OCI-LY3 (cell line): ENCODE results near the gene SLC45A2.

Experiments used
- H2AFZ ChIP-seq: fragments of 200-600, 300-600 bp; shearing (Covaris generic); 2 replicates; pipeline ENCODE4 v1.6.0; 2014; ENCODE audit warnings: antibody characterized with exemption, low read depth, low read length
- H3K27ac ChIP-seq: fragments of 200-600, 300-600 bp; sonication (generic); 2 replicates; pipeline ENCODE4 v1.5.1; 2014; ENCODE audit warnings: mild to moderate bottlenecking, low read length, moderate library complexity, mixed read lengths
- H3K27me3 ChIP-seq: fragments of 200-600, 300-600 bp; sonication (generic); 2 replicates; pipeline ENCODE4 v1.6.1; 2014; ENCODE audit warnings: low read depth, low read length, mixed read lengths
- H3K36me3 ChIP-seq: fragments of 200-600, 300-600 bp; sonication (generic); replicated peaks from 2 replicates; pipeline ENCODE3; 2014; ENCODE audit warnings: low read depth, low read length, mixed read lengths
- H3K4me1 ChIP-seq: fragments of 300-600, 200-600 bp; sonication (generic); 2 replicates; pipeline ENCODE4 v1.6.1; 2014; ENCODE audit warnings: low read length, mixed read lengths
- H3K4me2 ChIP-seq: fragments of 200-600, 300-600 bp; sonication (generic); 2 replicates; pipeline ENCODE4 v1.6.1; 2014; ENCODE audit warnings: low read length, mixed read lengths
- H3K4me3 ChIP-seq: fragments of 300-600, 200-600 bp; sonication (generic); 2 replicates; pipeline ENCODE4 v1.5.1; 2014; ENCODE audit warnings: antibody characterized with exemption, mild to moderate bottlenecking, low read length, moderate library complexity
- H3K79me2 ChIP-seq: fragments of 300-600, 200-600 bp; shearing (Covaris generic); 2 replicates; pipeline ENCODE4 v1.6.1; 2014; ENCODE audit warnings: mild to moderate bottlenecking, low read length, mixed read lengths
- H3K9ac ChIP-seq: fragments of 300-600, 200-600 bp; shearing (Covaris generic); 2 replicates; pipeline ENCODE4 v1.6.0; 2014; ENCODE audit warnings: mild to moderate bottlenecking, low read length, moderate library complexity
- H3K9me3 ChIP-seq: fragments of 200-600, 300-600 bp; shearing (Covaris generic); 2 replicates; pipeline ENCODE4 v1.6.1; 2014; ENCODE audit warnings: low read length, mixed read lengths; ENCODE audit not compliant: insufficient read depth
- H4K20me1 ChIP-seq: fragments of 200-600, 300-600 bp; sonication (generic); 2 replicates; pipeline ENCODE4 v1.6.1; 2016; ENCODE audit warnings: low read length, mixed read lengths; ENCODE audit not compliant: insufficient read depth
- EZH2phosphoT487 ChIP-seq: fragments of 200-600 bp; shearing (Covaris generic); IDR thresholded peaks from 2 replicates; pipeline ENCODE4 v1.6.1; 2018; ENCODE audit warnings: antibody characterized with exemption, mixed run types, low read depth
- TF ChIP-seq, protein P1 (sequence below): fragments of 200-600, 300-600 bp; sonication (generic); IDR thresholded peaks from 2 replicates; pipeline ENCODE4 v1.5.1; 2014; ENCODE audit warnings: antibody characterized with exemption, low read length, low read depth

The SLC45A2 gene

DNA sequence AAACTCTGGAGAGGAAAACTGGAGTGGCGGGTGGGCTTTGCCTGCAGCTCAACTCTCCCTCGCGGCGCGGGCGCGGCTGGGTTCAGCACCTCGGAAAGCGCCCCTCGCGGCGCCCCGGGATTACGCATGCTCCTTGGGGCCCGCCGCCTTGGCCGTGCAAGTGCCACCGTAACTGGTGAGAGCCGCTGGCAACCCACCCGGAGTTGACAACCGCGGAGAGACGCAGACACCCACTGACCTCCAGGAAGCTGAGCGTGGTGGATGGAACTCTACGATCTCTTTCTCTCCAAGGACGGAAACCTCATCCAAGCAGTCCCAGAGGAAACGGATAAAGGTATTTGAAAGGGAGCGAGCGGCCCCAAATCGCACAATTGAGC, 48.5 kb downstream of the SLC45A2 start:
- Histone ChIP-seq H3K9me3 (no peaks in the 10 kb centered on the region), H4K20me1 (no peaks in the 10 kb centered on the region), H3K27me3 (no peaks in the 10 kb centered on the region), H3K4me3 (no peak overlapping the region), H3K4me2 (no peak overlapping the region), H3K79me2 (no peaks in the 10 kb centered on the region), H2AFZ (no peak overlapping the region), H3K27ac (no peak overlapping the region), H3K9ac (no peak overlapping the region), H3K4me1 (peaks cover 19% of the 10 kb centered on the region), H3K36me3 (no peaks in the 10 kb centered on the region)
- TF ChIP-seq, protein P1, sequence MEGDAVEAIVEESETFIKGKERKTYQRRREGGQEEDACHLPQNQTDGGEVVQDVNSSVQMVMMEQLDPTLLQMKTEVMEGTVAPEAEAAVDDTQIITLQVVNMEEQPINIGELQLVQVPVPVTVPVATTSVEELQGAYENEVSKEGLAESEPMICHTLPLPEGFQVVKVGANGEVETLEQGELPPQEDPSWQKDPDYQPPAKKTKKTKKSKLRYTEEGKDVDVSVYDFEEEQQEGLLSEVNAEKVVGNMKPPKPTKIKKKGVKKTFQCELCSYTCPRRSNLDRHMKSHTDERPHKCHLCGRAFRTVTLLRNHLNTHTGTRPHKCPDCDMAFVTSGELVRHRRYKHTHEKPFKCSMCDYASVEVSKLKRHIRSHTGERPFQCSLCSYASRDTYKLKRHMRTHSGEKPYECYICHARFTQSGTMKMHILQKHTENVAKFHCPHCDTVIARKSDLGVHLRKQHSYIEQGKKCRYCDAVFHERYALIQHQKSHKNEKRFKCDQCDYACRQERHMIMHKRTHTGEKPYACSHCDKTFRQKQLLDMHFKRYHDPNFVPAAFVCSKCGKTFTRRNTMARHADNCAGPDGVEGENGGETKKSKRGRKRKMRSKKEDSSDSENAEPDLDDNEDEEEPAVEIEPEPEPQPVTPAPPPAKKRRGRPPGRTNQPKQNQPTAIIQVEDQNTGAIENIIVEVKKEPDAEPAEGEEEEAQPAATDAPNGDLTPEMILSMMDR = no peak

DNA sequence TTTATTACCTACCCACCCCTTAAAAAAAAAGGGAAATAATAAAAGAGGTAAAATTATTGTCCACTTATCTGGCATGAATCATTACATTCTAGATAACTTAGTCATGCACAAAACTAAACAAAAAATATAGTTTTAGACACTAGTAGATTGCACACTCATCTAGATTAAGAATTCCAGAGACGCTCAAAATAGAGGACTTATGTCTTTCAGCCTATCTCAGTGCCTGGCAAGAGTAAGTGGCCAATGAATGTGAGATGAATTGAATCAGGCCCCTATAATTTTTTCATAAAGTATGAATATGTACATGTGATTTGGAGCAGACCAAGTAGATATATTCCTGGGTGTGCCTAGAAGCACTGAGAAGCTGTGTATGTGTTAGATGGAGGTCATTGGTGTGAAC, 50.3 kb downstream of the SLC45A2 start:
- Histone ChIP-seq H2AFZ (no peak overlapping the region), H4K20me1 (no peaks in the 10 kb centered on the region), H3K27ac (peak overlapping the region; percentile 80), H3K36me3 (no peaks in the 10 kb centered on the region), H3K4me3 (0 out of 2 replicates have a peak overlapping the region, but pooled peaks have one; percentile 12), H3K4me1 (peaks cover 29% of the 10 kb centered on the region), H3K4me2 (peak overlapping the region; percentile 63), H3K27me3 (no peaks in the 10 kb centered on the region), H3K79me2 (no peaks in the 10 kb centered on the region), H3K9ac (peak overlapping the region; percentile 47), H3K9me3 (no peaks in the 10 kb centered on the region)
- no peak for TF ChIP-seq EZH2phosphoT487
- TF ChIP-seq, protein P1 = no peak

DNA sequence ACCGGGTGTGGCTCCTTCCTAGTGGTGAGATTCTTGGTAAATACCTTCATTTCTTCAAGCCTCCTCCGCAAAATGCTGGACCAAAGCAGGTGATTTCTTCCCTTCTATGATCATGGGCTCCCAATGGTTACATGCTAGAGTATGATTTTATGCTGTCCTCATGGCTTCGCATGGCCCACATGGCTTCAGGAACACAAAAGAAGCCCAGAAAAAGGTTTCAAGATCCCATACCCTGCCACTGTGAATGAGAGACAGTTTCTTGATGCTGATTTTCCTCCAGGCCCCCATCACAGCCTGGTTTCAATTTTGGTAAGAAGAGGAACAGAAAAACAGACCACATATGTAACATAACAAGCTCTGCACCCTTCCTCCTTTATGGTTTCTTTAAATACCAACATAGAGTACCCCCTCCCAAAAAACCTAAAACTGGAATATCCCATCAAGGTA, 50.7 kb downstream of the SLC45A2 start:
- Histone ChIP-seq H3K9ac (peak overlapping the region; percentile 52; the same call in 1 of the 2 replicates), H3K27me3 (no peaks in the 10 kb centered on the region), H3K9me3 (no peaks in the 10 kb centered on the region), H3K4me3 (0 out of 2 replicates have a peak overlapping the region, but pooled peaks have one; percentile 12), H4K20me1 (no peaks in the 10 kb centered on the region), H3K4me1 (peaks cover 30% of the 10 kb centered on the region), H3K27ac (peak overlapping the region; percentile 80), H3K4me2 (peak overlapping the region; percentile 63), H3K79me2 (no peaks in the 10 kb centered on the region), H3K36me3 (no peaks in the 10 kb centered on the region), H2AFZ (no peak overlapping the region)
- TF ChIP-seq, protein P1 = no peak
- TF ChIP-seq EZH2phosphoT487 = no peak

DNA sequence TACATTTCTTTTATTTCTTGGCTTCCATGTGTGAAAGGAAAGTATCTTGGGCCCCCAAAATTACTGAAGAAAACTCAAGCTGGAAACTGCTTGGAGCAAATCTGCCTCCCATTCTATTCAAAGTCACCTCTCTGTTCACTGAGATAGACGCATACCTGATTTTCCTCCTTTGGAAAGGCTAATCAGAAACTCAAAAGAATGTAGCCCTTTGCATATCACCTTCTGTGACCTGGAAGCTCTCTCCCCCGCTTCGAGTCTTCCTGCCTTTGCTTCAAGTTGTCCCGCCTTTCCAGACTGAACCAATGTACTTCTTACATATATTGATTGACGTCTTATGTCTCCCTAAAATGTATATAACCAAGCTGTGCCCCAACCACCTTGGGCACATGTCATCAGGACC, 53.4 kb downstream of the SLC45A2 start:
- Histone ChIP-seq H3K27me3 (no peaks in the 10 kb centered on the region), H2AFZ (no peak overlapping the region), H3K9ac (no peak overlapping the region), H3K36me3 (no peaks in the 10 kb centered on the region), H3K27ac (no peak overlapping the region), H3K4me2 (no peak overlapping the region), H4K20me1 (no peaks in the 10 kb centered on the region), H3K4me3 (no peak overlapping the region), H3K79me2 (no peaks in the 10 kb centered on the region), H3K4me1 (peaks cover 45% of the 10 kb centered on the region), H3K9me3 (no peaks in the 10 kb centered on the region)
- TF ChIP-seq, protein P1 = no peak
- TF ChIP-seq EZH2phosphoT487 = no peak
